ENCODE data around the gene CEP164.
"Not testable (repeated sequence)": the region's sequence is repeated elsewhere in the genome, so short reads cannot be mapped to it uniquely, and the experiment has no call there.

Gene CEP164

GRCh38 chr11:117443266-117444186 lies 115.9 kb downstream of the CEP164 start:
- DNase-seq = no peak

- no peak for DNase-seq
Observed at GRCh38 chr11:117444256-117444655, 116.6 kb downstream of the CEP164 start.

GRCh38 chr11:117444711-117445658 lies 117.3 kb downstream of the CEP164 start:
- no peak for DNase-seq

- no peak for DNase-seq
Observed at GRCh38 chr11:117449111-117449693, 121.5 kb downstream of the CEP164 start.

- DNase-seq = no peak
Observed at GRCh38 chr11:117453886-117454563, 126.4 kb downstream of the CEP164 start.

- DNase-seq = no peak
Observed at GRCh38 chr11:117454564-117454917, 126.9 kb downstream of the CEP164 start.

GRCh38 chr11:117456027-117456720 lies 128.5 kb downstream of the CEP164 start:
- no peak for DNase-seq

- not testable (repeated sequence) for DNase-seq
Observed at GRCh38 chr11:117456721-117457029, 129.0 kb downstream of the CEP164 start.

- no peak for DNase-seq
Observed at GRCh38 chr11:117457031-117457785, 129.6 kb downstream of the CEP164 start.

GRCh38 chr11:117457835-117458234 lies 130.2 kb downstream of the CEP164 start:
- DNase-seq = no peak

GRCh38 chr11:117458275-117459122 lies 130.8 kb downstream of the CEP164 start:
- DNase-seq = no peak

GRCh38 chr11:117459123-117459978 lies 131.7 kb downstream of the CEP164 start:
- DNase-seq = no peak

- DNase-seq = no peak
Observed at GRCh38 chr11:117459979-117460300, 132.3 kb downstream of the CEP164 start.

- no peak for DNase-seq
Observed at GRCh38 chr11:117461396-117462182, 133.9 kb downstream of the CEP164 start.

GRCh38 chr11:117462183-117462863 lies 134.7 kb downstream of the CEP164 start:
- DNase-seq = no peak

GRCh38 chr11:117462864-117463247 lies 135.2 kb downstream of the CEP164 start:
- DNase-seq = no peak

Measured in activated T-cell treated with anti-CD3 and anti-CD28 coated beads for 4 hours (primary cell).